Astrocyte (in vitro differentiated cells and primary cell): Measurements from ENCODE around the gene ZNF300. TPM values are rescaled to one million over a fixed set of nuclear protein-coding genes. Genes with fewer than 3 reads are reported as not detected.

Source experiments
- DNase-seq: peaks from one replicate; pipeline ENCODE4 v3.0.0-alpha.2; 2010; ENCODE audit warnings: low read depth
- FAIRE-seq: peaks from 2 replicates; lab custom pipeline; 2011; peaks lifted over from hg19 to GRCh38; lab: Jason Lieb, UNC
- H2AFZ ChIP-seq: 2 replicates; pipeline ENCODE4 v1.6.0; 2012; ENCODE audit warnings: low read depth, low read length, inconsistent platforms
- H3K27ac ChIP-seq: 2 replicates; pipeline ENCODE4 v1.5.1; 2011; ENCODE audit warnings: low read depth, low read length, inconsistent platforms
- H3K27me3 ChIP-seq: 2 replicates; pipeline ENCODE4 v1.6.0; 2011; ENCODE audit warnings: low read length, inconsistent platforms; ENCODE audit not compliant: insufficient read depth
- H3K36me3 ChIP-seq: 2 replicates; pipeline ENCODE4 v1.5.1; 2011; ENCODE audit warnings: low read length, inconsistent platforms; ENCODE audit not compliant: insufficient read depth
- H3K4me1 ChIP-seq: 2 replicates; pipeline ENCODE4 v1.5.1; 2011; ENCODE audit warnings: low read length, inconsistent platforms; ENCODE audit not compliant: insufficient read depth
- H3K4me2 ChIP-seq: 2 replicates; pipeline ENCODE4 v1.6.0; 2012; ENCODE audit warnings: low read length, inconsistent platforms
- H3K4me3 ChIP-seq: 2 replicates; pipeline ENCODE4 v1.5.1; 2011; ENCODE audit warnings: low read depth, mild to moderate bottlenecking, low read length, inconsistent platforms; ENCODE audit not compliant: insufficient read depth
- H3K79me2 ChIP-seq: 2 replicates; pipeline ENCODE4 v1.6.0; 2012; ENCODE audit warnings: mild to moderate bottlenecking, low read length, inconsistent platforms; ENCODE audit not compliant: insufficient read depth
- H3K9ac ChIP-seq: 2 replicates; pipeline ENCODE4 v1.6.0; 2012; ENCODE audit warnings: mild to moderate bottlenecking, low read length, inconsistent platforms
- H3K9me3 ChIP-seq: 2 replicates; pipeline ENCODE4 v1.5.1; 2012; ENCODE audit warnings: low read depth, mild to moderate bottlenecking, low read length, inconsistent platforms; ENCODE audit not compliant: insufficient read depth
- H4K20me1 ChIP-seq: 2 replicates; pipeline ENCODE4 v1.6.0; 2012; ENCODE audit warnings: low read length, inconsistent platforms; ENCODE audit not compliant: insufficient read depth
- H3K27ac Mint-ChIP-seq: one replicate; pipeline ENCODE4 v1.8.0; 2021; ENCODE audit warnings: mild to moderate bottlenecking, mixed read lengths; ENCODE audit not compliant: unreplicated experiment
- H3K27me3 Mint-ChIP-seq: one replicate; pipeline ENCODE4 v1.8.0; 2021; ENCODE audit warnings: low read depth, mixed read lengths; ENCODE audit not compliant: unreplicated experiment
- H3K36me3 Mint-ChIP-seq: one replicate; pipeline ENCODE4 v1.8.0; 2021; ENCODE audit warnings: low read depth, mixed read lengths; ENCODE audit not compliant: unreplicated experiment
- H3K4me1 Mint-ChIP-seq: one replicate; pipeline ENCODE4 v1.8.0; 2021; ENCODE audit warnings: low read depth, mixed read lengths; ENCODE audit not compliant: unreplicated experiment
- H3K4me3 Mint-ChIP-seq: one replicate; pipeline ENCODE4 v1.8.0; 2021; ENCODE audit warnings: mild to moderate bottlenecking, moderate library complexity, mixed read lengths; ENCODE audit not compliant: unreplicated experiment
- H3K9me3 Mint-ChIP-seq: one replicate; pipeline ENCODE4 v1.8.0; 2021; ENCODE audit warnings: mild to moderate bottlenecking, mixed read lengths; ENCODE audit not compliant: unreplicated experiment
- CTCF ChIP-seq: IDR thresholded peaks from 2 replicates; pipeline ENCODE4 v1.5.1; 2011; ENCODE audit warnings: low read depth, mild to moderate bottlenecking, inconsistent platforms, low read length, moderate library complexity; ENCODE audit not compliant: insufficient read depth
- EZH2 ChIP-seq: IDR thresholded peaks from 2 replicates; pipeline ENCODE4 v1.6.1; 2012; ENCODE audit warnings: mild to moderate bottlenecking, low read length, inconsistent platforms; ENCODE audit not compliant: insufficient read depth
- total RNA-seq: library from RNA; stranded (reverse); gene quantifications from 2 replicates; pipeline ENCODE4 v1.2.1, GENCODE V29; 2021

ZNF300 gene
- total RNA-seq, 1 donor from 2014 or later = 9.2 TPM

GRCh38 chr5:150905312-150905683 lies 518 bp upstream of the ZNF300 start:
- peaks cover 4% of the 10 kb centered on the region for H3K79me2 ChIP-seq
- no peak for TF ChIP-seq CTCF
- no peak for TF ChIP-seq EZH2
- no peaks in the 10 kb centered on the region for H4K20me1 ChIP-seq
- no peaks in the 10 kb centered on the region for H3K27me3 ChIP-seq
- H3K9me3 Mint-ChIP-seq = peaks cover 50% of the 10 kb centered on the region
- peaks cover 28% of the 10 kb centered on the region for H3K9me3 ChIP-seq
- H3K4me3 ChIP-seq = peak overlapping the region; percentile 86
- H3K4me1 ChIP-seq = no peaks in the 10 kb centered on the region
- peak overlapping the region; percentile 94 for H2AFZ ChIP-seq
- H3K4me3 Mint-ChIP-seq = peak overlapping the region; percentile 98
- no peaks in the 10 kb centered on the region for H3K27me3 Mint-ChIP-seq
- peak overlapping the region; percentile 88 for H3K9ac ChIP-seq
- DNase-seq = no peak
- peaks cover 30% of the 10 kb centered on the region for H3K36me3 Mint-ChIP-seq
- H3K27ac ChIP-seq = peak overlapping the region; percentile 95
- H3K4me1 Mint-ChIP-seq = peaks cover 5% of the 10 kb centered on the region
- FAIRE-seq = no peak
- peak overlapping the region; percentile 100 for H3K27ac Mint-ChIP-seq
- H3K4me2 ChIP-seq = peak overlapping the region; percentile 84
- peaks cover 16% of the 10 kb centered on the region for H3K36me3 ChIP-seq

DNA sequence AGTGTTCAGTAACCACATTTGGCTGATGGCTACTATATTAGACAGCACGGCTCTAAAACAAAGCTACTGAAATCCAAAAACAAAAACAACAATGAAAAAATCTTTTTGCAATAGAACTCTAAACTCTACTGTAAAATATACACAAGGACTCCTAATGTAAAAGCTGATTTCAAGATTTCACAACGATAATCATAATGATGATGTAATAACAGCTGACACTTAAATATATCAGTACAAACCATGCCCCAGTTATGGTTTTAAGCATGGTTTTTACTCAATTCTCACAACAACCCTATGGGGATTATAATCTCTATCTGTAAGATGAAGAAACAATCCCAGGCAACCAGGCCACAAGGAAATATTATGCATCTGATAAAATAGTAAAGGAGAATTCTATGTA lies 3.3 kb downstream of the ZNF300 start:
- Histone ChIP-seq H3K27me3 (no peaks in the 10 kb centered on the region), H3K4me1 (no peaks in the 10 kb centered on the region), H4K20me1 (no peaks in the 10 kb centered on the region), H3K9me3 (peaks cover 39% of the 10 kb centered on the region), H3K4me3 (no peak overlapping the region), H3K4me2 (no peak overlapping the region), H2AFZ (no peak overlapping the region), H3K79me2 (peaks cover 4% of the 10 kb centered on the region), H3K36me3 (peaks cover 35% of the 10 kb centered on the region), H3K9ac (no peak overlapping the region), H3K27ac (no peak overlapping the region)
- no peak for TF ChIP-seq EZH2
- TF ChIP-seq CTCF = no peak
- no peak overlapping the region for H3K27ac Mint-ChIP-seq
- DNase-seq (no peak), FAIRE-seq (no peak)
- no peaks in the 10 kb centered on the region for H3K27me3 Mint-ChIP-seq
- H3K9me3 Mint-ChIP-seq = peaks cover 61% of the 10 kb centered on the region
- H3K4me3 Mint-ChIP-seq = no peak overlapping the region
- peaks cover 5% of the 10 kb centered on the region for H3K4me1 Mint-ChIP-seq
- peaks cover 58% of the 10 kb centered on the region for H3K36me3 Mint-ChIP-seq
